NCI-H2196 (cell line): ENCODE results near the gene ABCC12.

Source experiments
- DNase-seq: peaks from one replicate; lab custom pipeline; 2025; ENCODE audit not compliant: unreplicated experiment; lab: John Stamatoyannopoulos, UW

The ABCC12 gene

DNA sequence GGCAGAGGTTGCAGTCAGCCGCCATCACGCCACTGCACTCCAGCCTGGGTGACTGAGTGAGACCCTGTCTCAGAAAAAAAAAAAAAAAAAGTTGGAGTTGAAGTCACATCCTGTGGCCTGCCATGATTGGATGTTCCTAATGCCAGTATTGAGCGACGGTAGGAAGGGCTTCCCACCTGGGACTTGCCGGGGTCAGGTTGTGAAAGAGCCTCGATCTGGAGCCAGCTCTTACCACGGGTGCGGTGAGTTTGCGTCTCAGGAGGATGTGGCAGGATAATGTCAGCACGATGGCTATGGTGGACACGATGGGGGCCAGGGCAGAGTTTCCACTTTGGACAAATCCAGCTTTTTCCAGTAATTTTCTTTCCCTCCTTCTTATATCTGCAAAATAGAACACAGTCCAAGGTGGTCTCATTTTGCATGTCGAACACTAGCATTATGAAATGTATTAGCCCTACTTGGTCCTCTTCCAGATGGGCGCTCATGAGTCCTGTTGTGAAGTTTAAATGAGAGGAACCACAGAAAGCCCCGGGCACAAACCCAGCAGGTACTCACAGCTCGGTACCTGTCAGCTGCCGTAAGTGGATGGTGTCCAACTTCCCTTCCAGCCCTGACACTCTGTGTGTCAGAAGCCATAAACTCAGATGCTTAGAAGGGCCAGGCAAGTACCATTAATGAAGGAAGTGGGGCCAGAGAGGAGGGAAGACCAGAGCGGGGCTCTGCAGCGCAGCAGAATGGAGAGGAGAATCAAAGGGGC is 22.2 kb downstream of the ABCC12 start:
- DNase-seq: peak; percentile 14

DNA sequence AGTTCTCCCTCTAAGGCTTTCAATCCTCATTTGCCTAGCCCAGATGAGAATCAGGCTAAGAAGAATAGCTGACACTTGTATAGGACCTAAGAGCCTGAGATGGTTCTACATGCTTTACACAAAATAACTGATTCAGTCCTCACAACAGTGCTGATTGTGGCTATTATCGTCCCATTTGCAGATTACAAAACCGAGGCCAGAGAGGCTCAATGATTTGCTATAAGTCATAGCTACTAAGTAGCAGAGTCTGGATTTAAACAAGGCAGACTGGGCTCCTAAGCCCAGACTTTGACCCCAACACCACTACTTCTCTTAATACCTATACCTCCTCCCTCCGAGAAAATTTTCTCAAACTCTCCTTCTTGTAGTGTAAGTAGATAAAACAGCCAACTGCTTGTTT is 23.1 kb downstream of the ABCC12 start:
- DNase-seq: no peak

DNA sequence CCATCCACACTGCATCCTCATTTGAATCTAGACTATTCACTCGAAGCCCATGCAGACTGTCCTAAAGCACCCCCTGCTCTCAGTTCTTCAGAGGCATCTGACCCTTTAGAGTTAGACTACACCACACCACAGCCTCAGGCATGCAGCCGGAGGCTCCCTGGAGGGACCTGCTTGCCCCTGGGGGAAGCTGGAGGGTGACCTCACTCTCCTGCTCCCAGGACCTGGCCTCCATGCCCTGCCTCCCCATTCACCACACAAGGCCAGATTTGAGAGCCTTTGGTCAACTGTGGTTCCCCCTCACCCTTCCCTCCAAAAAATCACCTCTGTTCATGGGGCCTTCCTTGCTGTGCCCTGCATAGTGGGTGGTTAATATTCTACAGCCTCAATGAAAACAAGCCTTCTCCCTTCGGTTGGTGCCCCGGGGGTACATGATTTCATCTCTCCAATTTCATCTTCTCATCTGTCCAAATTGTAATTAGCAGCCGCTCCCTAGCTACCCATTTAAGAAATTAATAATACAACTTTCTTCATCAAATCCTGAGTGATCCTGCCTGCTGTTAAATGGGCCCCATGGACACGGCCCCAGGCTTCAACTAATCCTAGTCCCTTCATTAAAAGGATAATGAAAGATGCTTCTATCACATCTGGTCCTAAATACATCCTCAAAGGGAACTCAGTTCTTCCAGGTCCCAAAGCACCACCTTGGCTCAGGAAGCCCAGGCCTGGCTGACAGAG is 24.4 kb downstream of the ABCC12 start:
- DNase-seq: no peak

DNA sequence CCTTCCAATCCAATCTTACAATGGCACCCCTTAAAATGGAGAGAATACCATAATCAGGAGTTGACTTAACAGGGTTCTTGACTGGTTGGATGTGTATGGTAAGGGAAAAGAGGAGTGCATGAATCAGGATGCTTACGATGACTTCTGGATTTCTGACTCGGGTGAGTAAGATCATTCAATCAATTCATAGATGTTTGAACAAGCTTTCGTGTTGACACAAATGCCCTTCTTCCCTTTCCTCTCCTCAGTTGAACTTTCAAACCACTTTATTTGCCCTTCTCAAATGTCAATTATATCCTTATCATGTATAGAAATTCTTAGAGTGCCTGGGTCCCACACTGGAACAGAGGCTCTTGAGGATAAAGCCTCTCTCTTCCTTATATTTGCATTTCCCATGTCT is 25.9 kb downstream of the ABCC12 start:
- no peak for DNase-seq

DNA sequence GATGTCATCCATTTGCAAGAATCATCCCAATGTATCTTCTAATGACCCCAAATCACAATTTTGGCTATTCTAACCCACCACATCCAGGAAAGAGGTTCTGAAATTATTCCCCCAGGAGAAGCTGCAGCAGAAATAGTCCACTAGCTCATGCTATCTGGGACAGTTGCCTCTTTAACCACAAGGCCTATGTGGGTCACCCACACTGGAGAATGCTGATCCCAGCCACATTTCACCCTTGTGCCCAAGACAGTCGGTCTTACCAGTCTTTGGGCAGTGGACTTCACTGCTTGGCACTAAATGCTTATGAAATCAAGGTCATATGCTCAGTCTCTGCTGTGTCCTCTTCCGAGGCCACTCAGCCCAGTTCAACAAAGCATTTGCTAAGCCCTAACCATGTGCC is 27.0 kb downstream of the ABCC12 start:
- no peak for DNase-seq

DNA sequence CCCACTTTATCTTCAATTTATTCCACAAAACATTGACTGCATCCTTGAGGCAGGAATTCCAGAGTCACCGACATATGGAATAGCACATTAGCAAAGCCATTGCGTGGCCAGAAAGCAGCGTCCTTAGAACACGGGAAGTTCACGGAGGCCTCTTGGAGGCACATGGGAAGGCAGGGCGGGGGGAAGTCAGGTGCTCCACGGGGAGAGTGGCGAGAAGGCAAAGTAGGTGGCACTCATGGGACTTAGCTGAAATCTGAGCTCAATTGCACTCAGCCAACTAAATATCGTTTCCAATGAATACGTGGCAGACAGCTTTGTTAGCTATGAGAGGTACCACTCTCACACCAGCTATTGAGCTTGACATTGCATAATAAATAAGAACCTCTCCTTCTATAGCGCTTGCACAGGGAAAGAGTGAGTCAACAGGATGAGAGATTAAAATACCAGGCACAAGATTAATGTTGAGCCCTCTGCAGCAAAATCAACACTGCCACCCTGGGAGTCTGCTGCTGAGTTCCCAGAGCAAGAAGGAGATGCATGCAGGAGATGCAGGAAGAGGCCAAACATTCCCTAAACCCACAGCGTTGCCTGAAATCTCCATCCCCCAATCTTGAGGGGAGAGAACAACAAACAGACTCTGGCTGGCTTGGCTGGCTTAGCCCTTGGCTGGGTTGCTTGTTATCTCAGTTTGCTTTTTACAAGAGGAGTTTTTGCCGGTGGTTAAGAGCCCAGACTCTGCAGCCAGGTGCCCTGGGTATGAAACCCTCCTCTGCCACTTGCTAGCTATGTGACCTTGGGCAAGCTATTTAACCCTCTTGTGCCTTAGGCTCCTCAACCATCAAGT is 28.8 kb downstream of the ABCC12 start:
- peak; percentile 44 for DNase-seq

DNA sequence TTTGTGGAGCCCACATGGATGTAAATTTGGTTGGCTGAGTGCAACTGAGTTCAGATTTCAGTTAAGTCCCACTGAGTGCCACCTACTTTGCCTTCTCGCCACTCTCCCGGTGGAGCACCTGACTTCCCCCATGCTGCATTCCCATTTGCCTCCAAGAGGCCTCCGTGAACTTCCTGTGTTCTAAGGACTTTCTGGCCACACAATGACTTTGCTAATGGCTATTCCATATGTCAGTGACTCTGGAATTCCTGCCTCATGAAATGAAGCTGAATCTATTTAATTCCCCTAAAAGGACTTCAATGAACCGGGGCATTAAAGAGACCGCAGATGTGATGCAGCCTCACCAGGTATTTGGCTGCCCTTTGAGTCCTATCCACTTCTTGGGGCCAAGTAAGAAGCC is 29.9 kb downstream of the ABCC12 start:
- DNase-seq: no peak

DNA sequence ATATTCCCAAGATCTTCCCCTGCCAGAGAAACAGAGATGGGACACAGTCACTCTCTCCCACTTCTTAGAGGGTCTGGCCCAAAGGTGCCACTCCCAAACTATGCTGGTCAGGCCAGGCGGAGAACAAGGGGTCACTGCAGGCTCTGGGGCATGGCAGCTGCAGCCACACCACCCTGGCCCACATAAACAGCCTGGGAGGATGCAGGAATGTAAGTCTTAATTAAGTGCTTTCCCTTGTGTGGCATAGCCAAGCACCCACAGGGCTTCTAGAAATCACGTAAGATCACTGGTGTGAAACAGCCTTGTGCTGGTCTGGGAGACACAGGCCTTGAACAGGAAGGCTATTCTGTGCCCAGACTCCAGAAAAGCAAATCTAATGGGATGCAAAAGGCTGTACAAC is 31.5 kb downstream of the ABCC12 start:
- DNase-seq: no peak

DNA sequence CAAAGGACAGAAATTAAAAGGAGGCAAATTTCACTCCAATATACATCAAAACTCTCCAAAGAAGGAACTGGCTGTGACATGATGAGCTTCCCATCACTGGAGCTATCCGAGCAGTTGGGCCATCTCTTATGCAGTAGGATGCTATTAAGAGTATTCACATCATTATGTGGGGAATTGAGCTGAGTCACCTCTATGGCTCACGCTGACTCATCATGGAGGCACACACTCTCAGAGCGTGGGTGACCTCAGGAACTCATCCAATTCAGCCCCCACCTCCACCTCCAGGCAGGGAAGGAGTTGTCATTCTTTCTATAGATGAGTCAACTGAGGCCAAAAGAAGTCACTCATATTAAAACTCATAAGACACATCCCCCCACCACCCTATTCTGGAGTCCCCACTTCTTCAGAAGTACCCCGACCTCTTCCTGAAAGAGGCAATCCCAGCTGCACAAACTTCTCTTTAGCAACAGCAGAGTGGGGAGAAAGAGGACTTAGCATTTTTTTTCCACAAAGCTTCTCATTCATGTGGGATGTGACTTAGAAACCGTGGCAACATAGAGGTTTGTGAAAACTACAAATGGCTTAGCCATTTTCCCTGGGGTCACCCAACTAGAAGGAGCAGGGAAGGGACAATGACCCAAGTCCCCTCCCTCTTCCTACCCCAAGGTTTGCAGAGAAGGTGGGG is 32.5 kb downstream of the ABCC12 start:
- DNase-seq: no peak

DNA sequence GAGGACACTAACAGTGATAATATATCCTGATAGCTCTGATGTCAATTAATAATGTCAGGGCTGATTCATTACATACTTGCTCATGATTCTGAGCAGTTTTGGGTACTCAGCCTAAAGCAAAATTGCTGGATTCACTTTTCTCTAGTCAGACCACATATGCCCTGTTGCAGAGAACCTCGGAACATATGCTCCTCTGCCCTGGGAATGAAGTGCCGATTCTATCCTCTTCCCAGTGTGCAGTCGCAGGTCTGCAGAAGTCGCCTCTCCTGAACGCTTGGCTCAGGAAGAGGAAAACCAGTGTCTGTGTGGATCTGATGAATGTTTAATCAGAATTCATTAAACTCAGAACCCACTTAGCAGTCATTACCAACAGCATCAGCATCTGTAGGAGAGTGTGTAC is 34.5 kb downstream of the ABCC12 start:
- DNase-seq: no peak

DNA sequence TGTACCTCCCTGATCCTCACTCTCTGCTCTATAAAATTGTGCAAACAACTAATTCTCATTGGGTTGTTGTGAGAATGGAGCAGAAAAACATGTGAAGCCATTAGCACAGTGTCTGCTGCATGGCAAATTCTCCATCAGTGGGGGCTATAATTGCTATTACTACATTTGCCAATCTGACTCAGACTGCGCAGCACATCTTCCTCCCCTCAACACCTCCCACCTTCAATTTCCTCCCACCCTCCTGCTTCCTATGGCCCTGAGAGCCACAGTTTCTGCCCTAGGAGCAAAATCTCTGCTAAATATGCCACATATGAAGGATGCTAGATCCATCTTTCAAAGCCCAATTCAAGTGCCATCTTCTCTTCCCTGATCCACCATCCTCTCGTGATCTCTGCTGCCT is 37.0 kb downstream of the ABCC12 start:
- DNase-seq: no peak

DNA sequence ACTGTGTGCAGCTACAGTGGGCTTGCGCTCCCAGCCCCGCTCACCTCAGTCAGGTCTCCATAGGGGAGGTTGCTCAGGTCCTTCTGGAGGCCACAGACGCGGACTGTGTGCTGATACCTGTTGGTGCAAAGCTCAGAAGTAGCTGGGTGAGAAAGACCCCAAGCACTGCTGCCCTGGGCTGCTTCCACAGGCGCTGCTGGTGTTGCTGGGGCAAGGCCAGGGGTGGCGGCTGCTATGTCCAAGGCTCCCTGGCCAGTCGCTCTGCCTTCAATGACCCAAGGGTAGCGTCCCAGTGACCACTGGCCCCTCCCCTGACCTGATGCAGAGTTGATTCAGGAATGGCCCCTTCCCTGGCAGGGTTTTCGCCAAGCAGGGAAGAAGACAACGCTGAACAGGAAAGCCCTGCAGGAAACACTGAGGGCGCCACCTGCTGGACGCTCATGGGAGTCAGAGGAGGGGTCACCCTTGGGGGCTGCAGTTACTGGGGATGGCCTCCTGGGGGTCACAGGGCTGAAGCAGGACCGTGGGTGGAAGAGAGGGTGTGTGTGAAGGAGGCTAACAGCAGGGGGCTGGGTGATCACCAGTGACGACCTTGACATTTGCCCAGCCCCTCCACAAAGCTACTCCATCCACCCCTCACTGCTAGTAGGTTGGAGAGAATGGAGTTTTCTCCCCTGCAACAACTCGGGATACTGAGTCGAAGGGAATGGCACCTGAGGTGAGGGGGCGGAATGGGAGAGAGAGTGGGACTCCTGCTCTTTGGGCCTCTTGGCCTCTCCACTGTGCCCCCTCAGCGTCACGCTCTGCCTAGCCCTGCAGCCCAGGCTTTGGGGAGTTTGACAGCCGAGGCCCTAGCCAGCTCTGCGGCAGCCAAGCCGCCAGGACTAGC is 38.3 kb downstream of the ABCC12 start:
- peak; percentile 27 for DNase-seq

DNA sequence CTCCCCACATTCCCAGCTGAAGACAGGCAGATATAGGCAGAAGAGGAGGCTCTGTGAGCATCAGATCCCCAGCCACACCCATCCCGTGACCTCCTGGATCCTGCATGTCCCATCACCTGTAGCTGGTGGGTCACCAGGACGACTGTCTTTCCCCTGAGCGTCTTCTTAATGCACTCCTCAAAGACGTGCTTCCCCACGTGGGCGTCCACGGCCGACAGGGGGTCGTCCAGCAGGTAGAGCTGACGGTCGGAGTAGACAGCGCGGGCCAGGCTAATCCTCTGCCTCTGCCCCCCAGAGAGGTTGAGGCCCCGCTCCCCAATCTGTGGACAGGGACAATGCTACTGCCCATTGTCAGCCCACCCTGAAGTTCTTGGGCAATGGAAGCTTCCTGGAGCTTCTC is 40.5 kb downstream of the ABCC12 start:
- DNase-seq: no peak

DNA sequence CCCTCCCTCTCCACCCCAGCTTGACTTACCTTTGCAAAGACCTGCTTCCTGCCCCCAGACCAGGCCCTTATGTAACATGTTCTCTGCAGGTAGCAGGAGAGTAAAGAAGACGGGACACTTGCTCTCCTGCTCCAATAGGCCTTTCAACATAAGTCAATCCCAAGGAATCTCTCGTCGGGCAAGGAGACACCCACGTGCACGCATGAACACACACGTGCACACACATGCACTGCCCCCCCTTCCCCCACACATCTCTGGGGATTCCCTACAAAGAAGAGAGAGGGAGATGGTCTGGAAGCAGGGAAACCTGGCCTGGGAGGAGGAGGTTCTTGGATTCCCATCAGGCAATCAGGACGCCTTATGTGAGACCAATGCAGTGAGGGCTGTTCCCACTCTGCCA is 41.4 kb downstream of the ABCC12 start:
- no peak for DNase-seq

DNA sequence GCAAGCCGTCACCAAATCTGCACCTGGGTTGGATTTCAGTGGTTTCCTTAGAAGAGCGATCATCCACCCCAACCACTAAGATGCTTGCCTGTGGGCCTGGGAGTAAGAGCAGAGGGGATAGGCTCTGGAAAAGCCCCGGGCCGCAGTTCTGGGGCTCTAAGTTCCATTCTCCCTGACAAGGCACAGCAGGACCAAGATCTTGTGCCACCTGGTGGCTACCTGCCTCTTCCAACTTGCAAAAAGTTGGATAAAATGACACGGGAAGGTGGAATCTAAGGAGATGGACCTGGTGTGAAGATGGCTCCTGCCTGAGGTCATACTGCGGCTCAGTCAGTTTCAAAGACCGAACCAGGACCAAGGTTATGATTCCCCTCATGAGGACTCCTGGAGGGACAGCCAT is 42.3 kb downstream of the ABCC12 start:
- no peak for DNase-seq

DNA sequence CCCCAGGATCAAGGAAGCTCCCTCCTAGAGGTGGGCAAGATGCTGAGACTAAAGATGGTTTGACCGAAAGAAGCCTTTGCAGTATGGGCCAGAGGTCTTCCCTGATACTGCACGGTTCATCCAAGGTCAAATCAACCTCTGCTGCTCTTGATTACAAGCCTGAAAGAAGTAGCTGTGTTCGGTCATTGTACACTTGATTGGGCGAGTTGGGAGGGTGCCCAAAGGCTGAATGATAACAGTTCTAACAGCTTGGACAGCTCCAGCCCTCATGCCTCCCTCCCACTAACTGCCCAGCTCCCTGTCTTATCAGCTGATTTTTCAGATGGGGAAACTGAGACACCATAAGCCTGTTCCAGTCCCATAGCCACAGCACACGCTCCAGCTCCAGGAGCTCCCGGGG is 42.8 kb downstream of the ABCC12 start:
- no peak for DNase-seq

DNA sequence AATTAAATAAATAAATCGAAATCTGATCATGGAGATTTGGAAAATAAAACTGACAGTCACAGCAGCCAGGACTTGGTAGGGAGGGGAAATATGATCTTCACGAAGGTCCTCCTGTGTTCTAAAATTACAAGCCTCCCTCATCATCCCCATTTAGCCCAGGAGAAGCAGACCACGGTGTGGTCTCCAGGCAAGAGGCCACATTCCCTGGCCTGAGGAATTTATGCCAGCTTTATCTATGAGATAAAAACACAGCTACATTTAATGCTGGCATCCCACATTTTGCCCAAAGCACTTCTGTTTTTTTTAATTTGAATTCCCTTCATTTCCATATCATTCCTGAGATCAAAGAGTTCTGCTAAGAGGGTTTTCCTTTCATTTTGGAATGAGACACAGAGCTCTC is 43.2 kb downstream of the ABCC12 start:
- DNase-seq: no peak

DNA sequence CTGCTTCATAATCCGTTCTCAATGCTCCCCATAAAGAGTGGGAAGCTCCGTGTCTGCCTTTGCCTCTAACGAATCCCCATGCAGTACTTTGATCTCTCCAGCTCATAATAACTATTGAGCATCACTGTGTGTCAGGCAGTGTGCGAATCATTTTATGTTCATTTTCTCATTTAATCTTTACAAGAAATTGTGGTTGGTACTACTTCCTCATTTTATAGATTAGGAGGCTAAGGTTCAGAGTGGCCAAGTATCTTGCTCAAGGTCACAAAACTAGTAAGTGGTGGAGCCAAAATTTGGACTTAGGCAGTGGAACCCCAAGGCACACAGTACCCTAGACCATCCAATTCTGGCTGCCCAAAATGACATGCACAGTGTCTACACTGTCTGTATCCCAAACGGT is 44.8 kb downstream of the ABCC12 start:
- DNase-seq: no peak

DNA sequence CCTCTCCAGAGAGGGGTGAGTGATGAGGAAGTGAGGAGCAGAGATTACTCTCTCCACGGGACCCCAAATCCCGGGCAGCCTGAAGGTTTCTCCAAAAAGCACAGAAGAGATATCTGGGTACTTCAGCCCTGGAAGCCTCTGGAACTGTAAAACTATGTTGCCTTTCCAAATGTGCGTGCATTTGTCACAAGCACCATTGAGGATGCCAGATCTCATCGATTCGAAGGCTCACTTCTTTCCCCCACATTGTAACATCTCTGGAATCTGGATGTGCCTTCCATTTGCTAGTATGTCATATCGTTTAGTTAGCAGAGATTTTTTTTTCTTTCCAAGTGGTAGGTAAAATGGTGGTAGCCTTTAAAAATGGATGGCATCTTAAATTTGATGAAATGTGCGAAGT is 45.8 kb downstream of the ABCC12 start:
- no peak for DNase-seq

DNA sequence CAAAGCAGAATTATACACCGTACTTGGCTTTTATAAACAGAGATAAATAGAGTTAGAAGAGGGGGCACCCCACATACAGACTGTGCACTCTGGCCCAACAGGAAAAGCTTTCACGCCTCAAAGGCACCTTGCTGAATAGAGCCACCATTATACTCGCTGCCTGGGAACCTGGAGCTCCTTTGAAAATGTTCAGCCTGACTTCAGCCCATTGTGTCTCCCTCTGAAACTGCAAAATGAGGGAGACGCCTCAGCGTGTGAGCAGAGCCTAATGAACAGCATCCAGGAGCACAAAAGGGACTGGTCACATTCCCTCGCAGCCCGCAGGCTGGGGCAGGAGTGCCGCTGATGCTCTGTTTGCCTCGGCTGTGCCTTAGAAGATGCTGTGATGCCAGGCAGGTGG is 46.3 kb downstream of the ABCC12 start:
- DNase-seq: no peak
